IPS-20b (cell line): Measurements from ENCODE around the gene AFAP1L2.

Source experiments
- H3K27ac ChIP-seq: one replicate; pipeline ENCODE4 v1.5.1; 2013; ENCODE audit warnings: low read length
- H3K27me3 ChIP-seq: 2 replicates; pipeline ENCODE4 v1.6.1; 2013; ENCODE audit warnings: mild to moderate bottlenecking, low read length, inconsistent platforms; ENCODE audit not compliant: insufficient read depth
- H3K36me3 ChIP-seq: 2 replicates; pipeline ENCODE4 v1.6.1; 2013; ENCODE audit warnings: low read depth, mild to moderate bottlenecking, inconsistent platforms, low read length, moderate library complexity; ENCODE audit not compliant: insufficient read depth
- H3K4me1 ChIP-seq: 2 replicates; pipeline ENCODE4 v1.6.1; 2013; ENCODE audit warnings: mild to moderate bottlenecking, control low read depth, inconsistent platforms, low read length, moderate library complexity; ENCODE audit not compliant: insufficient read depth
- H3K4me3 ChIP-seq: 2 replicates; pipeline ENCODE4 v1.5.1; 2013; ENCODE audit warnings: mild to moderate bottlenecking, low read length, inconsistent platforms
- H3K9ac ChIP-seq: 2 replicates; pipeline ENCODE4 v1.6.1; 2013; ENCODE audit warnings: low read depth, mild to moderate bottlenecking, inconsistent platforms, low read length, moderate library complexity
- H3K9me3 ChIP-seq: 2 replicates; pipeline ENCODE4 v1.6.1; 2013; ENCODE audit warnings: mild to moderate bottlenecking, low read depth, low read length, inconsistent platforms; ENCODE audit not compliant: insufficient read depth

Gene AFAP1L2

DNA sequence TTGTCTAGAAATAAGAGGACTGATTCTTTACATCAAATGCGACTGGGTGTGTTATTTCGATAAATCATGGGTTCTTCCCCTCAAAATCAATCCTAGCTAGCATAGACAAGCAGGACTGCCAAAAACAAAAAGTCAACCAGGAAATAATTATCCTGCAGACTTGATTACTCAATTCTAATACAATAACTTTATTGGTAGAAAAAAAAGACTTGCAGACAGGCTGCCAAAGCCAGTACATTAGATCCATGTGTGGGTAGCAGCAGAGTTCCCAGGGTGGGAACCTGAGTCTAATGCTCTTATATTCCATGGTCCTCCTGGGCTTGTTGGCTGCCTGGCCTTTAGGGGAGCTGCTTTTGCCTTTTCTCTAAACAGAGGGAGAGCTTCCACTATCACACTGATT lies 7.8 kb downstream of the AFAP1L2 start:
- H3K9ac ChIP-seq: no peak overlapping the region
- H3K9me3 ChIP-seq: no peaks in the 10 kb centered on the region
- no peak overlapping the region for H3K27ac ChIP-seq
- H3K4me3 ChIP-seq: no peak overlapping the region
- H3K36me3 ChIP-seq: no peaks in the 10 kb centered on the region
- peaks cover 6% of the 10 kb centered on the region for H3K4me1 ChIP-seq
- peaks cover 4% of the 10 kb centered on the region for H3K27me3 ChIP-seq

GRCh38 chr10:114395366-114396022 lies 8.8 kb downstream of the AFAP1L2 start:
- H3K9me3 ChIP-seq: no peaks in the 10 kb centered on the region
- peaks cover 6% of the 10 kb centered on the region for H3K4me1 ChIP-seq
- H3K27me3 ChIP-seq: no peaks in the 10 kb centered on the region; the same call in 1 of the 2 replicates
- H3K4me3 ChIP-seq: no peak overlapping the region
- H3K27ac ChIP-seq: no peak overlapping the region
- no peak overlapping the region for H3K9ac ChIP-seq
- no peaks in the 10 kb centered on the region for H3K36me3 ChIP-seq

DNA sequence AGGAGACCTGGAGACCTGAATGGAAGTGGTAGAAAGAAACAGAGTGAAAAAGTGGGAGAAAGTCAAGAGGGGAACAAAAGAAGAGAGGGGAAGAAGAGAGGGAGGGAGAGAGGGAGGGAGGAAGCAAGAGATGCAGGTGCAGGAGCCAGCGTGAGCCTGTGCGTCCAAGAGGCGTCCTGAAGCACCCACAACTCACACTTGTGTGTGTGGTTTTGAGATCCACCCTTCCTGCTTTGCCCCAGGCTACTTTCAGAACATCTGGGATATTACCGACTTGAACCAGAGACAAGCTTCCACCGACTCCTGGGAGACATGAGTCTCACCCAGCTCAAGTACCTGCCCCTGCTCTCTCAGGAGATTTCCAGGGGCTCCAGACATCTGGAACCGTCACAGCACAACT lies 9.8 kb downstream of the AFAP1L2 start:
- Histone ChIP-seq H3K4me1 (peaks cover 6% of the 10 kb centered on the region), H3K9ac (no peak overlapping the region), H3K27me3 (no peaks in the 10 kb centered on the region; the same call in 1 of the 2 replicates), H3K27ac (no peak overlapping the region), H3K4me3 (no peak overlapping the region), H3K9me3 (no peaks in the 10 kb centered on the region), H3K36me3 (no peaks in the 10 kb centered on the region)

- no peak overlapping the region for H3K4me3 ChIP-seq
- no peak overlapping the region for H3K9ac ChIP-seq
- no peaks in the 10 kb centered on the region; the same call in 1 of the 2 replicates for H3K27me3 ChIP-seq
- no peak overlapping the region for H3K27ac ChIP-seq
- peaks cover 6% of the 10 kb centered on the region for H3K4me1 ChIP-seq
- no peaks in the 10 kb centered on the region for H3K9me3 ChIP-seq
- H3K36me3 ChIP-seq: no peaks in the 10 kb centered on the region
Measured at GRCh38 chr10:114393886-114394285, 10.4 kb downstream of the AFAP1L2 start.

DNA sequence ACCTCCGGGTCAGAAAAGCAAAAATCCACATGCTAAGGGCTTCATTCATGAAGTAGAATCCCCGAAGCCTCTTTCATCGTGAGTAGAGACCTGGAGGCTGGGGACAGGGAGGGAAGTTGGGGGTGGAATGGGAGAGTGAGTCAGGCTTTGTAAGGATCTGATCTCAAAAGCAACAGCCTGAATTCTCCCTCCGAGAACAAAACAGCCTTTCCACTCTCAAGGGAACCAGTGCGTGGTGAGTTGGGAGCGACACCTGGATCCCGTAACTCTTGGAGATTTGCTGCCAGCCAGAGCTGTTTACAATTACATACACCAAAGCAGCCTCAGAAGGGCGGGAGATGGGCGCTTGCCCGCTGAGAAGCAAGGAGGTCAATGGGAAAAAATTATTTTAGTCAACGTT lies 10.8 kb downstream of the AFAP1L2 start:
- Histone ChIP-seq H3K27ac (no peak overlapping the region), H3K4me1 (peaks cover 6% of the 10 kb centered on the region)

DNA sequence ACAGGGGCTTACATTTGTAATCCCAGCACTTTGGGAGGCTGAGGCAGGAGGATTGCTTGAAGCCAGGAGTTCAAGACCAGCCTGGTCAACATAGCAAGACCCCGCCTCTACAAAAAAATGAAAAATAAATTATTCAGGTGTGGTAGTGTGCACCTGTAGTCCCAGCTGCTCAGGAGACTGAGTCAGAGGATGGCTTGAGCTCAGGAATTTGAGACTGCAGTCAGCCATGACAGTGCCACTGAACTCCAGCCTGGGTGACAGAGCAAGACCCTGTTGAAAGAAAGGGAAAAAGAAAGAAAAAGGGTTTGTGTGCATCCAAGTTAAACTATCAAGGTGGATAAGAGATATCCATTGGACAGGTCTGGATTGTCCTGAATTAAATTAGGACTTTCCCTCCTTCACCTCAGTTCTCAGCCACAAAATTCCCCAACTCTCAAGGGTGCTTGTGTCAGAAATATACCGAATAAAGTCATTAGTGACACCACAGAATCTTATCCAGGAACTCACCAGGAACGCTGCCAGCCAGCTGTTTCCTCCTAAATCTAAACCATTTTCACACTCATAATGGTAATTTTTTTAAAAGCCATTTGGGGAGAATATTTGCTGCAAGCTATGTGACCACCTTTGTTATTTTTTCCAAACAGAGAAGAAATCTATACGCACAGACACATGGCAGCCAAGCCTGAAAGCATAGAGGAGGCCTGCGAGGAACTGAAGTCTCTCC lies 12.0 kb downstream of the AFAP1L2 start:
- Histone ChIP-seq H3K4me3 (no peak overlapping the region), H3K9me3 (no peaks in the 10 kb centered on the region), H3K9ac (no peak overlapping the region), H3K4me1 (peaks cover 6% of the 10 kb centered on the region), H3K27ac (no peak overlapping the region), H3K36me3 (no peaks in the 10 kb centered on the region), H3K27me3 (no peaks in the 10 kb centered on the region; the same call in 1 of the 2 replicates)

More for the DNA sequence above, 10.8 kb downstream of the AFAP1L2 start:
- H3K9ac ChIP-seq: no peak overlapping the region
- no peak overlapping the region for H3K4me3 ChIP-seq
- no peaks in the 10 kb centered on the region for H3K9me3 ChIP-seq
- H3K36me3 ChIP-seq: no peaks in the 10 kb centered on the region
- H3K27me3 ChIP-seq: no peaks in the 10 kb centered on the region; the same call in 1 of the 2 replicates

GRCh38 chr10:114391599-114391998 lies 12.7 kb downstream of the AFAP1L2 start:
- no peak overlapping the region for H3K27ac ChIP-seq
- peaks cover 6% of the 10 kb centered on the region for H3K4me1 ChIP-seq
- no peaks in the 10 kb centered on the region; the same call in 1 of the 2 replicates for H3K27me3 ChIP-seq
- no peaks in the 10 kb centered on the region for H3K36me3 ChIP-seq
- H3K4me3 ChIP-seq: no peak overlapping the region
- H3K9ac ChIP-seq: no peak overlapping the region
- H3K9me3 ChIP-seq: no peaks in the 10 kb centered on the region

DNA sequence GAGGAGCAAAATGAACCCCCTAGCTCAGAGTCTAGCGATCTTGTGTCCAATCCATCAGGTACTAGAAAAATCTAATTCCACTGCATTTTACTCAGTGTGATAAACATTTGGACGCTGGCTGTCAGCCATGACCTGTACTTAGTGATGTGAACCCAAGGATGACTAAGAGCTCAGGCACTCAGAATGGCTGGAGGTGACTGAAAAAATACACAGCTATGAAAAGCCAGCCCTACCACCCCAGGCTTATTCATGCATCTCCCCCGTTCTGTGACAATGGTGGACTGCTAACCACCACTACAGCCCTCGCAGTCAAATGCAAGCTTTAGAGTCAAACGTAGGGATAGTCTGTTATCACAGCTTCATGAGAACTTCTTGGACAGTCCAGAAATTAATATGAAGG lies 14.9 kb downstream of the AFAP1L2 start:
- H3K9ac ChIP-seq: no peak overlapping the region
- no peaks in the 10 kb centered on the region for H3K36me3 ChIP-seq
- H3K4me1 ChIP-seq: peaks cover 6% of the 10 kb centered on the region
- no peak overlapping the region for H3K27ac ChIP-seq
- no peaks in the 10 kb centered on the region for H3K9me3 ChIP-seq
- H3K27me3 ChIP-seq: no peaks in the 10 kb centered on the region
- no peak overlapping the region for H3K4me3 ChIP-seq

- H3K27me3 ChIP-seq: no peaks in the 10 kb centered on the region
- H3K27ac ChIP-seq: no peak overlapping the region
- no peak overlapping the region for H3K9ac ChIP-seq
- peaks cover 4% of the 10 kb centered on the region for H3K4me1 ChIP-seq
- H3K9me3 ChIP-seq: no peaks in the 10 kb centered on the region
- H3K4me3 ChIP-seq: no peak overlapping the region
- H3K36me3 ChIP-seq: no peaks in the 10 kb centered on the region
Measured at GRCh38 chr10:114388275-114388674, 16.0 kb downstream of the AFAP1L2 start.

DNA sequence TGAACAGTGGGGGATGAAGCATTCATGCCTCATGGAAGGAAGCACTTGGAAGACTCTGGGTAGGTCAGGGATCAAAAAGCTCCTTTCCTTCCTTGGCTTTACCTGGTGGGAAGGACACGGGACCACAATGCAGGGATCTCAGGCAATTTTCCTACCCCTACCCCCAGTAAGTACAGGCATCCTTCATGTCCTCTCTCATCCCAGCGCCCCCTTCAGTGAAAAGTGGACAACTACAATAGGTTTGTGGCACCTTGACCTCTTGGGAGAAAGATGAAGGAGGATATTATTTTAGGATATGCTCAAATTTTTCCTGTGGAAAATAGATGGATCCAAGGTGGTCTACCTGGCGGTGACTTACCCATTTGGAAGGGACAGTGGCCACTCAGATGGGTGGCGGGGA lies 16.5 kb downstream of the AFAP1L2 start:
- Histone ChIP-seq H3K9ac (no peak overlapping the region), H3K36me3 (no peaks in the 10 kb centered on the region), H3K9me3 (no peaks in the 10 kb centered on the region), H3K27me3 (no peaks in the 10 kb centered on the region), H3K4me3 (no peak overlapping the region), H3K27ac (no peak overlapping the region), H3K4me1 (no peaks in the 10 kb centered on the region)

GRCh38 chr10:114386452-114386851 lies 17.9 kb downstream of the AFAP1L2 start:
- Histone ChIP-seq H3K4me3 (no peak overlapping the region), H3K4me1 (no peaks in the 10 kb centered on the region), H3K27me3 (no peaks in the 10 kb centered on the region), H3K36me3 (no peaks in the 10 kb centered on the region), H3K27ac (no peak overlapping the region), H3K9me3 (no peaks in the 10 kb centered on the region), H3K9ac (no peak overlapping the region)

DNA sequence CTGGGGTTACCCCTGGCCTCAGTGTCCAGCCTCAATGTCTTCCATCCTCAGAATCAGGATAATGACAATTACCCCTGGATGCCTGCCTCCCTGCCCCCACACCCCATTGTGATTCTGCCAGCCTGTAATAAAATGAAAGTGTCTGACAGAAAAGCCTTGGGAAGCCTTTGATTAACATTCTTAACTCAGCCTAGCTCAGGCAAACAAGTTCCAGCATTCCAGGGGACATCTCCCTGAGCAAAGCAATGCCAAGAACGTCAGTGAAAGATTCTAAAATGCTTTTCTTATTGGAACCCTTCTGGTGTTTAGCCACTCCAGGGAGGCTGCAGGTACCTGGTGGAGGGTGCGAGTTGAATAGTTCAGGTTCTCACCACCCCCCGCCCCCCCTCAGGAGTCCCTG lies 18.7 kb downstream of the AFAP1L2 start:
- Histone ChIP-seq H3K27ac (no peak overlapping the region), H3K36me3 (no peaks in the 10 kb centered on the region), H3K4me1 (no peaks in the 10 kb centered on the region), H3K27me3 (no peaks in the 10 kb centered on the region), H3K9ac (no peak overlapping the region), H3K9me3 (no peaks in the 10 kb centered on the region), H3K4me3 (no peak overlapping the region)
